WERI-Rb-1 (cell line): ENCODE measurements around the gene CNTNAP2.

Experiments used
- DNase-seq: peaks from one replicate; pipeline ENCODE4 v3.0.0-alpha.2; 2020
- H3K27ac ChIP-seq: fragments of 250-450 bp; sonication (Bioruptor Pico); 2 replicates; pipeline ENCODE4 v1.5.1; 2020; ENCODE audit warnings: mild to moderate bottlenecking, moderate library complexity
- H3K27me3 ChIP-seq: fragments of 250-450 bp; sonication (Bioruptor Pico); 2 replicates; pipeline ENCODE4 v1.5.1; 2021; ENCODE audit warnings: mild to moderate bottlenecking, low read depth, moderate library complexity; ENCODE audit not compliant: insufficient read depth, severe bottlenecking
- H3K36me3 ChIP-seq: fragments of 250-450 bp; sonication (Bioruptor Pico); 2 replicates; pipeline ENCODE4 v1.5.1; 2020; ENCODE audit warnings: mild to moderate bottlenecking, moderate library complexity
- H3K4me3 ChIP-seq: 2 replicates; pipeline ENCODE4 v1.5.1; 2011; ENCODE audit warnings: low read depth, mild to moderate bottlenecking, control low read depth, low read length
- H3K9me3 ChIP-seq: fragments of 250-450 bp; sonication (Bioruptor Pico); 2 replicates; pipeline ENCODE4 v1.5.1; 2021; ENCODE audit warnings: mild to moderate bottlenecking, moderate library complexity; ENCODE audit not compliant: severe bottlenecking
- CTCF ChIP-seq: IDR thresholded peaks from 2 replicates; pipeline ENCODE4 v1.5.1; 2011; ENCODE audit warnings: low read depth, mild to moderate bottlenecking, control low read depth, inconsistent platforms, low read length

Gene CNTNAP2

GRCh38 chr7:147400925-147401324, 1284.3 kb downstream of the CNTNAP2 start:
- Histone ChIP-seq H3K27me3 (no peaks in the 10 kb centered on the region), H3K4me3 (no peak overlapping the region), H3K36me3 (no peaks in the 10 kb centered on the region), H3K27ac (no peak overlapping the region), H3K9me3 (no peaks in the 10 kb centered on the region)
- no peak for DNase-seq
- no peak for TF ChIP-seq CTCF

- no peaks in the 10 kb centered on the region for H3K27me3 ChIP-seq
- TF ChIP-seq CTCF, result no peak
- no peak overlapping the region for H3K27ac ChIP-seq
- no peak for DNase-seq
- H3K36me3 ChIP-seq, result no peaks in the 10 kb centered on the region
- no peaks in the 10 kb centered on the region for H3K9me3 ChIP-seq
- H3K4me3 ChIP-seq, result no peak overlapping the region
These were observed 1289.0 kb downstream of the CNTNAP2 start for GRCh38 chr7:147405621-147406020.

GRCh38 chr7:147406521-147407135, 1290.0 kb downstream of the CNTNAP2 start:
- Histone ChIP-seq H3K9me3 (no peaks in the 10 kb centered on the region), H3K27me3 (no peaks in the 10 kb centered on the region), H3K27ac (no peak overlapping the region), H3K36me3 (no peaks in the 10 kb centered on the region), H3K4me3 (no peak overlapping the region)
- no peak for TF ChIP-seq CTCF
- no peak for DNase-seq

GRCh38 chr7:147411096-147411495, 1294.5 kb downstream of the CNTNAP2 start:
- no peak for TF ChIP-seq CTCF
- Histone ChIP-seq H3K27me3 (no peaks in the 10 kb centered on the region), H3K36me3 (no peaks in the 10 kb centered on the region), H3K4me3 (no peak overlapping the region), H3K9me3 (no peaks in the 10 kb centered on the region), H3K27ac (no peak overlapping the region)
- no peak for DNase-seq

- Histone ChIP-seq H3K9me3 (no peaks in the 10 kb centered on the region), H3K4me3 (no peak overlapping the region), H3K27me3 (no peaks in the 10 kb centered on the region), H3K36me3 (no peaks in the 10 kb centered on the region), H3K27ac (no peak overlapping the region)
- no peak for TF ChIP-seq CTCF
- DNase-seq, result no peak
These were observed 1295.5 kb downstream of the CNTNAP2 start for GRCh38 chr7:147412109-147412508.
